Bronchial epithelial cell (primary cell): Measurements from ENCODE around the gene PCCA. TPM values are rescaled to one million over a fixed set of nuclear protein-coding genes. Genes with fewer than 3 reads are reported as not detected.
A peak's percentile ranks its signal among the peaks of the same experiment; 100 is the strongest.

ENCODE experiments used
- DNase-seq: peaks from one replicate; pipeline ENCODE4 v3.0.0-alpha.2; 2010; ENCODE audit warnings: low read depth
- FAIRE-seq: peaks from 2 replicates; lab custom pipeline; 2011; peaks lifted over from hg19 to GRCh38; lab: Jason Lieb, UNC
- H3K27me3 ChIP-seq: 2 replicates; pipeline ENCODE4 v1.5.1; 2011; ENCODE audit warnings: low read length; ENCODE audit not compliant: control insufficient read depth, insufficient read depth
- H3K36me3 ChIP-seq: 2 replicates; pipeline ENCODE4 v1.5.1; 2011; ENCODE audit warnings: low read length; ENCODE audit not compliant: control insufficient read depth, insufficient read depth
- H3K4me3 ChIP-seq: 2 replicates; pipeline ENCODE4 v1.5.1; 2011; ENCODE audit warnings: mild to moderate bottlenecking, low read depth, low read length, control low read depth
- total RNA-seq: library from RNA; depleted of rRNA; stranded (reverse); fragments of >200 nt; gene quantifications from 2 replicates; pipeline ENCODE4 v1.2.1, GENCODE V29; 2014
- TF ChIP-seq, protein P1 (sequence below): IDR thresholded peaks from 2 replicates; pipeline ENCODE4 v1.5.1; 2011; ENCODE audit warnings: mild to moderate bottlenecking, moderate library complexity, low read length, control low read depth, inconsistent platforms; ENCODE audit not compliant: insufficient read depth, severe bottlenecking

Gene PCCA, protein sequence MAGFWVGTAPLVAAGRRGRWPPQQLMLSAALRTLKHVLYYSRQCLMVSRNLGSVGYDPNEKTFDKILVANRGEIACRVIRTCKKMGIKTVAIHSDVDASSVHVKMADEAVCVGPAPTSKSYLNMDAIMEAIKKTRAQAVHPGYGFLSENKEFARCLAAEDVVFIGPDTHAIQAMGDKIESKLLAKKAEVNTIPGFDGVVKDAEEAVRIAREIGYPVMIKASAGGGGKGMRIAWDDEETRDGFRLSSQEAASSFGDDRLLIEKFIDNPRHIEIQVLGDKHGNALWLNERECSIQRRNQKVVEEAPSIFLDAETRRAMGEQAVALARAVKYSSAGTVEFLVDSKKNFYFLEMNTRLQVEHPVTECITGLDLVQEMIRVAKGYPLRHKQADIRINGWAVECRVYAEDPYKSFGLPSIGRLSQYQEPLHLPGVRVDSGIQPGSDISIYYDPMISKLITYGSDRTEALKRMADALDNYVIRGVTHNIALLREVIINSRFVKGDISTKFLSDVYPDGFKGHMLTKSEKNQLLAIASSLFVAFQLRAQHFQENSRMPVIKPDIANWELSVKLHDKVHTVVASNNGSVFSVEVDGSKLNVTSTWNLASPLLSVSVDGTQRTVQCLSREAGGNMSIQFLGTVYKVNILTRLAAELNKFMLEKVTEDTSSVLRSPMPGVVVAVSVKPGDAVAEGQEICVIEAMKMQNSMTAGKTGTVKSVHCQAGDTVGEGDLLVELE
- 23.9 and 27.1 TPM in 2 replicates for total RNA-seq

- no peak for FAIRE-seq
- Histone ChIP-seq H3K36me3 (peaks cover 3% of the 10 kb centered on the region), H3K27me3 (no peaks in the 10 kb centered on the region), H3K4me3 (peak within 1 kb of the TSS; percentile 72)
- DNase-seq, result peak; percentile 72
- TF ChIP-seq, protein P1, sequence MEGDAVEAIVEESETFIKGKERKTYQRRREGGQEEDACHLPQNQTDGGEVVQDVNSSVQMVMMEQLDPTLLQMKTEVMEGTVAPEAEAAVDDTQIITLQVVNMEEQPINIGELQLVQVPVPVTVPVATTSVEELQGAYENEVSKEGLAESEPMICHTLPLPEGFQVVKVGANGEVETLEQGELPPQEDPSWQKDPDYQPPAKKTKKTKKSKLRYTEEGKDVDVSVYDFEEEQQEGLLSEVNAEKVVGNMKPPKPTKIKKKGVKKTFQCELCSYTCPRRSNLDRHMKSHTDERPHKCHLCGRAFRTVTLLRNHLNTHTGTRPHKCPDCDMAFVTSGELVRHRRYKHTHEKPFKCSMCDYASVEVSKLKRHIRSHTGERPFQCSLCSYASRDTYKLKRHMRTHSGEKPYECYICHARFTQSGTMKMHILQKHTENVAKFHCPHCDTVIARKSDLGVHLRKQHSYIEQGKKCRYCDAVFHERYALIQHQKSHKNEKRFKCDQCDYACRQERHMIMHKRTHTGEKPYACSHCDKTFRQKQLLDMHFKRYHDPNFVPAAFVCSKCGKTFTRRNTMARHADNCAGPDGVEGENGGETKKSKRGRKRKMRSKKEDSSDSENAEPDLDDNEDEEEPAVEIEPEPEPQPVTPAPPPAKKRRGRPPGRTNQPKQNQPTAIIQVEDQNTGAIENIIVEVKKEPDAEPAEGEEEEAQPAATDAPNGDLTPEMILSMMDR, result no peak
Observed at GRCh38 chr13:100088644-100089464, at the start of gene PCCA. Gene PCCA (plus strand): TSS chr13:100089093. CDS start chr13:100089121, 28 bp downstream.

DNA sequence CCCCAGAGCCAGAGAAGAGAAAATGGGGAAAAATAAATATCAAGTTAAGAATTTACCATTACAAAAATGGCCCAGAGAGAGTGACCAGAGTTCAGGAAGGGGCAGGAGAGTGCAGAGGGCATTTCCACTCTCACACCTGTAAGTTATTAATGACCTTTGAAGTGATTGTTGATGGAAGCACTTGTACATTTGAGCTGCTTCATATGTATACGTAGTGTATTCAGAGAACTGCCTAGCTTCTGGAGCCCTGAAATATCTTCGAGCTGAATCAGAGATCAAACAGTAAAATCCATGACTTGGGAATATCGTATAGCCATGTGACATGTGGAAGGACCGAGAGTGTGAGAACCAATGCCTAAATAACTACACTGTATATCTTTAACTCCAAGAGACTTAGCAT lies 49.2 kb upstream of the PCCA start:
- DNase-seq, result peak; percentile 46
- TF ChIP-seq, protein P1, result no peak
- Histone ChIP-seq H3K27me3 (no peaks in the 10 kb centered on the region), H3K4me3 (no peak overlapping the region), H3K36me3 (no peaks in the 10 kb centered on the region)
- FAIRE-seq, result no peak

DNA sequence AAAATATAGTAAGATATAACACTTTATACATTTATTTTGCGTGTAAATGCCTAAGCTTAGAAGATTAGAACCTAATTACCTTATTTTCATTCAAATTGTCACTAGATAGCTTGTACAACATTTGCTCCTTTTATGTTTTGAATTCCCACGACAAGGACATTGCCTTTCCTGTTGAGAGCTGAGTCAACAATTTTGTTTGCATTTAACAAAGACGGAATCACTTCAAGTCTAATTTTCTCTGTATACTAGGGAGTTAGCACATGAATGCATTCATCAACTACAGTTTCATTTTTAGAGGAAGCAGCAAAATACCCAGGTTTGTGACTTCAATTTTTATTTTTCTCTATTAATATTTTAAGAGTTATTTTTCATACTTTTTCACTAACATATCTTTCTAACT lies 48.7 kb upstream of the PCCA start:
- FAIRE-seq, result no peak
- H3K4me3 ChIP-seq, result no peak overlapping the region
- no peaks in the 10 kb centered on the region for H3K36me3 ChIP-seq
- no peaks in the 10 kb centered on the region for H3K27me3 ChIP-seq
- TF ChIP-seq, protein P1, result no peak
- DNase-seq, result peak; percentile 10

- no peak for FAIRE-seq
- Histone ChIP-seq H3K36me3 (no peaks in the 10 kb centered on the region), H3K4me3 (no peak overlapping the region), H3K27me3 (no peaks in the 10 kb centered on the region)
- DNase-seq, result no peak
- TF ChIP-seq, protein P1, result no peak
Observed at GRCh38 chr13:100044936-100045335, 44.0 kb upstream of the PCCA start.

- FAIRE-seq (no peak), DNase-seq (no peak)
- no peaks in the 10 kb centered on the region for H3K27me3 ChIP-seq
- TF ChIP-seq, protein P1, result no peak
- H3K4me3 ChIP-seq, result no peak overlapping the region
- H3K36me3 ChIP-seq, result no peaks in the 10 kb centered on the region
Observed at GRCh38 chr13:100045355-100045754, 43.5 kb upstream of the PCCA start.
